Peyer's patch (tissue), 4 donors: Measurements from ENCODE around the gene HMOX2. TPM values are rescaled to one million over a fixed set of nuclear protein-coding genes. Genes with fewer than 3 reads are reported as not detected.

Experiments
- DNase-seq, 3 donors: peaks; one replicate each; pipeline ENCODE4 v3.0.0-alpha.2; 2017 to 2019
- H3K27ac ChIP-seq, 4 donors: fragments of 200-600 bp; sonication (generic); one replicate each; pipeline ENCODE4 v1.5.1; 2016 to 2019
- H3K27me3 ChIP-seq, 2 donors: fragments of 200-600 bp; sonication (generic); one replicate each; pipeline ENCODE4 v1.5.1; 2019
- H3K36me3 ChIP-seq, 3 donors: fragments of 200-600 bp; sonication (generic); one replicate each; pipeline ENCODE4 v1.5.1; 2016 to 2019
- H3K4me1 ChIP-seq, 4 donors: fragments of 200-600 bp; sonication (generic); one replicate each; pipeline ENCODE4 v1.5.1; 2016 to 2019
- H3K4me3 ChIP-seq, 4 donors: fragments of 200-600 bp; sonication (generic); 1 replicate in 3 of 4; 2 replicates in 1 of 4; pipeline ENCODE4 v1.5.1; 2016 to 2019; ENCODE audit warnings: mild to moderate bottlenecking in 1 of 4
- H3K9me3 ChIP-seq, 4 donors: fragments of 200-600 bp; sonication (generic); one replicate each; pipeline ENCODE4 v1.5.1; 2016 to 2019; ENCODE audit warnings: mild to moderate bottlenecking in 1 of 4
- POLR2A ChIP-seq, 2 donors: fragments of 450-650 bp; IDR thresholded peaks; one replicate each; pipeline ENCODE4 v1.5.1; 2017; ENCODE audit warnings: antibody characterized with exemption in 2 of 2, mild to moderate bottlenecking in 2 of 2, moderate library complexity in 2 of 2
- total RNA-seq, 4 donors: library from RNA; depleted of rRNA; stranded (reverse); fragments of >200 nt; gene quantifications; one replicate each; pipeline ENCODE4 v1.1.0, GENCODE V29; 2016
- TF ChIP-seq, protein P1 (sequence below), 6 experiments: fragments of 450-650 bp in 4 of 6; fragments of 200-600 bp in 2 of 6; sonication (generic) in 1 of 6; IDR thresholded peaks; one replicate each; pipeline ENCODE4 v1.5.1; 2017 to 2019; ENCODE audit warnings: antibody characterized with exemption in 6 of 6, mild to moderate bottlenecking in 3 of 6, moderate library complexity in 1 of 6

Gene HMOX2
- total RNA-seq, 4 donors from 2014 or later = 37.1 to 64.8 (median 61.1) TPM

DNA sequence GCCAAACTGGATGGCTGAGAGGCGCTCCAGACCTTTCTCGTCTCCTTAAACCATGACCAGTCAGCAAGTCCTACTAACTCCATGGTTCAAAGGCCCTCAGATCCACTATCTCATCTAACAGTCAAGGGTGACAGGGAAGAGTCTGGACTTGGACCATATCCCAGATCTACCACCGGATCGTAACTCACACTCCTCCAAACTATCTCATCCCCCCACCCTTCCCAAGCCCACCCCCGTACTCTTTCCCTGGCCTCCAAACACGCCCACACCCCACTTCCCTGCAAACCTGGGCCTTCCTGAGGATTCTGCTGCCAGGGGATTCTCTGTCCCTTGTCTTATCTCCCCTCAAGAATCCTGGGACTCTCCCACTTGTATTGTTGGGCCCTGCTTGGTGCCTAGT is 57.3 kb downstream of the HMOX2 start:
- TF ChIP-seq, protein P1, sequence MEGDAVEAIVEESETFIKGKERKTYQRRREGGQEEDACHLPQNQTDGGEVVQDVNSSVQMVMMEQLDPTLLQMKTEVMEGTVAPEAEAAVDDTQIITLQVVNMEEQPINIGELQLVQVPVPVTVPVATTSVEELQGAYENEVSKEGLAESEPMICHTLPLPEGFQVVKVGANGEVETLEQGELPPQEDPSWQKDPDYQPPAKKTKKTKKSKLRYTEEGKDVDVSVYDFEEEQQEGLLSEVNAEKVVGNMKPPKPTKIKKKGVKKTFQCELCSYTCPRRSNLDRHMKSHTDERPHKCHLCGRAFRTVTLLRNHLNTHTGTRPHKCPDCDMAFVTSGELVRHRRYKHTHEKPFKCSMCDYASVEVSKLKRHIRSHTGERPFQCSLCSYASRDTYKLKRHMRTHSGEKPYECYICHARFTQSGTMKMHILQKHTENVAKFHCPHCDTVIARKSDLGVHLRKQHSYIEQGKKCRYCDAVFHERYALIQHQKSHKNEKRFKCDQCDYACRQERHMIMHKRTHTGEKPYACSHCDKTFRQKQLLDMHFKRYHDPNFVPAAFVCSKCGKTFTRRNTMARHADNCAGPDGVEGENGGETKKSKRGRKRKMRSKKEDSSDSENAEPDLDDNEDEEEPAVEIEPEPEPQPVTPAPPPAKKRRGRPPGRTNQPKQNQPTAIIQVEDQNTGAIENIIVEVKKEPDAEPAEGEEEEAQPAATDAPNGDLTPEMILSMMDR (IDR thresholded peaks at IDR 0.05) = no peak
- TF ChIP-seq POLR2A (IDR thresholded peaks at IDR 0.05) = no peak
- H3K27ac ChIP-seq = peak overlapping the region in 1 of 4 donors; percentile 35
- H3K4me1 ChIP-seq = peaks cover 0 to 10% (median 4%) of the 10 kb centered on the region in 4 donors
- H3K27me3 ChIP-seq = no peaks in the 10 kb centered on the region
- no peak for DNase-seq
- peaks cover 0 to 15% (median 0%) of the 10 kb centered on the region in 3 donors for H3K36me3 ChIP-seq
- H3K9me3 ChIP-seq = no peaks in the 10 kb centered on the region
- H3K4me3 ChIP-seq = no peak overlapping the region

DNA sequence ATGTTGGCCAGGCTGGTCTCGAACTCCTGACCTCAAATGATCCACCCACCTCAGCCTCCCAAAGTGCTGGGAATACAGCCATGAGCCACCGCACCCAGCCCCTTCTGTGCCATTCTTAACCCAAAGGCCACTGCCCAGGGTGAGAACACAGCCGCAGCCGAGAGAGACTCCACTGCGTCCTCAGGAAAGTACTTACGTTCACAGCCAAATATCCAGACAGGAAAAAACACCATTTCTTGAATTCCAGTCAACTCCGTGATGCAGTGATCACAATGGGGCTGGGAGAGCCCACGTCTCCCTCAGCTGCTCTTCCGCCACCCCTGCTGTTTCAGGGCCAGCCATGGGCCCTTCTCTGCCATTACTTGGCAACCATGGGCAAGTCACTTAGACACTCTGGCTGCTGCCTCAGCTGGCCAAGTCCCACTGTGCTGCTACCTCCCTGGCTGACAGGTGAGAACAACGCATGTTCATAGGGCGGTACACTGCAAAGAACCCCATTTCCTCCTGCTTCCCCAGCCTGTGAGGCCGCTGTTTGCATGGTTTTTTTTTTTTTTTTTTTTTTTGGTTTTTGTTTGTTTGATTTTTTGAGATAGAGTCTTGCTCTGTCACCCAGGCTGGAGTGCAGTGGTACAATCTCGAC is 58.1 kb downstream of the HMOX2 start:
- Histone ChIP-seq H3K4me1 (peaks cover 0 to 9% (median 3%) of the 10 kb centered on the region in 4 donors), H3K27ac (peak overlapping the region in 1 of 4 donors; percentile 35), H3K9me3 (no peaks in the 10 kb centered on the region), H3K4me3 (no peak overlapping the region), H3K27me3 (no peaks in the 10 kb centered on the region), H3K36me3 (peaks cover 0 to 15% (median 0%) of the 10 kb centered on the region in 3 donors)
- DNase-seq = no peak
- TF ChIP-seq, protein P1 (IDR thresholded peaks at IDR 0.05) = no peak
- TF ChIP-seq POLR2A (IDR thresholded peaks at IDR 0.05) = no peak

DNA sequence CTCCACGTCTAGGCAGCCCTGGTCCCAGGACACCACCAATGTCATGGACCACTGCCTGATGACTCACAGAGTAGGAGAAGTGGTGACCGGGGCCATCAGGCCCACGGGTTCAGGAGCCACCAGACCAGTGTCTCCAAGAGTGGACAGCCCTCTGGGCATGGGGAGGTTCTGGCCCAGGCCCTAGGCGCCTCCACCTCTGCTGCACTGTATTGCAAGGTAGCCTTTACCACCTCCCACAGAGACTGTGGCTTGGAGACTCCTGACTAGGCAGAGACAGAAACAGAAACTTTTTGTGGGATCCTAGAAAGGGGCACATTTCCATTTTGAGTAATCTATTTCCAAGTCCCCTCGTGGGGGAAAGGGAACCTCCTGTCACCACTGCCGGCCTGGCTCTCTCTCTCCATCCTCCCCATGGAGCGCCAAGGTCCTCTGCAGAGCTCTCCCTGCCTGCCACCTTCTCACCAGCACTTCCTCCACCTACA is 59.5 kb downstream of the HMOX2 start:
- Histone ChIP-seq H3K27me3 (no peaks in the 10 kb centered on the region), H3K27ac (peak overlapping the region in 2 of 4 donors; percentile 1 to 14), H3K4me3 (no peak overlapping the region), H3K9me3 (peaks cover 0 to 6% (median 0%) of the 10 kb centered on the region in 4 donors), H3K36me3 (peaks cover 0 to 15% (median 0%) of the 10 kb centered on the region in 3 donors), H3K4me1 (peaks cover 0 to 9% (median 3%) of the 10 kb centered on the region in 4 donors)
- DNase-seq = no peak
- TF ChIP-seq, protein P1 (IDR thresholded peaks at IDR 0.05) = no peak
- no peak for TF ChIP-seq POLR2A (IDR thresholded peaks at IDR 0.05)

DNA sequence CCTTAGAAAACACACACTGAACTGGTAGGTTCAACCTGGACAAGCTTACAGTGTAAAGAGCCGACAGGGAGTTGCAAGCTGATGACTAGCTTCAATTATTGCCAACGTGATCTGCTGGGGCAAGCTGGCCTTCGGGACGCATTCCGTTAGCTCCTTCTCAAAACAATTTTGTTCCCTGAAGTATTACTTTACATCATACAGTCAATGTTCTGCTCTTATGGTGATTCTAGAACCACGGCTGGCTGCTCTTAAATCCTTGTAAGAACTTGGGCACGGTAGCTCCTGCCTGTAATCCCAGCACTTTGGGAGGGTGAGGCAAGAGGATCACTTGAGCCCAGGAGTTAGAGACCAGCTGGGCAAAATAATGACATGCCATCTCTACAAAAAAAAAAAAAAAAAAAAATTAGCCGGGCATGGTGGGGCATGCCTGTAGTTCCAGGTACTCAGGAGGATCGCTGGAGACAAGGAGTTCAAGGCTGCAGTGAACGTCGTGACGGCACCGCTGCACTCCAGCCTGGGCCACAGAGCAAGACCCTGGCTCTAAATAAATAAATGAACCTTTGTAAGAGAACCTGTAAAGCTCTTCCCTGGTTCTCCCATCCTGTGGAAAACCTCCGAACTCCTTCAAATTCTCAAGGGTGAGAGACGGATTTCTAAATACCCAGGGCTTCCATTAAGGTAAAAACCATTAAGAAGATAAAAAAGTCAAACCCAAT is 60.4 kb downstream of the HMOX2 start:
- TF ChIP-seq POLR2A (IDR thresholded peaks at IDR 0.05) = no peak
- TF ChIP-seq, protein P1 (IDR thresholded peaks at IDR 0.05) = no peak
- peak overlapping the region in 1 of 4 donors; percentile 1 for H3K27ac ChIP-seq
- no peak overlapping the region for H3K4me3 ChIP-seq
- peaks cover 0 to 6% (median 0%) of the 10 kb centered on the region in 4 donors for H3K9me3 ChIP-seq
- H3K4me1 ChIP-seq = peaks cover 0 to 9% (median 3%) of the 10 kb centered on the region in 4 donors
- H3K36me3 ChIP-seq = peaks cover 0 to 15% (median 0%) of the 10 kb centered on the region in 3 donors
- no peak for DNase-seq
- H3K27me3 ChIP-seq = no peaks in the 10 kb centered on the region

DNA sequence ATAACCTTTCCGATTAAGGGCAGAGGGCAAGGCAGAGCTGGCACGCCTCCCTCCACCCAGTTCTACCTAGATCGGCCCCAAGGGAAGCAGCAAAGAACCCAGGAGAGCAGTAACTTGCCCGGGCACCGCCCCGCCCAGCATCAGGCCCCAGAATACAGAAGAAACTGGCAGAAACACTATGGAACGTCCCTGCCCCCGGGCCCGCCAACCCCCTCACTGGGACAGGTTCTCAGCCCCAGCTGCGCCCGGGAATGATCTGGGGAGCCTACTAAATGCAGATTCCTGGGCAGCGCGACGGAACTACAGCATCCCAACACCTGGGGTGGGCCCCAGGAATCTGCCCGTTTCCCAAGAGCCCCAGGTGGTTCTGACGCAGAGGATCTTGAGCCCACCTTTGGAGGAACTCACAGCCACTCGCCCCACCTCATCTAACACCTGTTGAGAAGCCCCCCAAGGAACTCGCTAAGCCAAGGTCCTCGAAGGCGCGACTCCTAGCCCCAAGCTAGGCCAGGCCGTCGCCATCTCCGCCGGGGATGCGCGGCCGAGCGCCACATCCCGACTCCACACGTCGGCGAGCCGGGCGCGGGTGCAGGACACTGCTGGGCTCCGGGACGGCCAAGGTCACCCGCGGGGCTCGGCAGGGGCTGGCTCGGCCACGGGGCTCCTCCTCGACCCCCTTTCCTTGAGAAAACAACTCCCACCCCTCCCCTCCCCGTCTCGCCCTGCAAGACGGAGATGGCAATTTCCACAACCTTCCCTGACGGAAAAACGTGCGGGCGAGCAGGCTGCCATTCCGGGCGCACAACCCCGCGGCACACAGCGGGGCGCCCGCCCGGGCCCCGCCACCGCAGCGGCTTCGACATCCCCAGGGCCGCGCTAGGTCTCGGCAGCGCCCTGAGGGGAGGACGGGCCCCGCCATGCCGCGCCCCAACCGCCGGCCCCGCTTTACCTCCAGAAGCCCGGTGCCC is 61.5 kb downstream of the HMOX2 start:
- no peaks in the 10 kb centered on the region for H3K27me3 ChIP-seq
- peak overlapping the region; percentile 79 to 90 (median 84) for H3K4me3 ChIP-seq
- H3K36me3 ChIP-seq = peaks cover 0 to 6% (median 0%) of the 10 kb centered on the region in 3 donors
- H3K9me3 ChIP-seq = peaks cover 0 to 6% (median 0%) of the 10 kb centered on the region in 4 donors
- peaks cover 0 to 9% (median 3%) of the 10 kb centered on the region in 4 donors for H3K4me1 ChIP-seq
- DNase-seq = peak in 2 of 3 donors; percentile 21 to 57
- TF ChIP-seq, protein P1 (IDR thresholded peaks at IDR 0.05) = no peak
- no peak for TF ChIP-seq POLR2A (IDR thresholded peaks at IDR 0.05)
- H3K27ac ChIP-seq = peak overlapping the region; percentile 84 to 95 (median 93)
